AG04449 (cell line): Measurements from ENCODE around the gene AGBL4.

ENCODE experiments used
- CTCF ChIA-PET: fragments of 350-600 bp; formaldehyde crosslinking; extraction: SDS; loops from one replicate; lab custom pipeline; 2021; ENCODE audit warnings: antibody characterized with exemption; lab: Yijun Ruan, JAX
- POLR2A ChIA-PET: fragments of 400-600, 350-600 bp; formaldehyde crosslinking; extraction: SDS; loops from one replicate; lab custom pipeline; 2020; ENCODE audit warnings: antibody characterized with exemption, inconsistent platforms; lab: Yijun Ruan, JAX
- DNase-seq: peaks from one replicate; pipeline ENCODE4 v3.0.0-alpha.2; 2010; ENCODE audit warnings: low read depth, low spot score
- H3K4me3 ChIP-seq: 2 replicates; pipeline ENCODE4 v1.5.1; 2011; ENCODE audit warnings: low read depth, mild to moderate bottlenecking, control low read depth, low read length
- TF ChIP-seq, protein P1 (sequence below): IDR thresholded peaks from one replicate; pipeline ENCODE4 v1.5.1; 2011; ENCODE audit warnings: mild to moderate bottlenecking, moderate library complexity, low read length, control low read depth, inconsistent platforms; ENCODE audit not compliant: insufficient read depth; ENCODE audit errors: missing control alignments

Gene AGBL4

DNA sequence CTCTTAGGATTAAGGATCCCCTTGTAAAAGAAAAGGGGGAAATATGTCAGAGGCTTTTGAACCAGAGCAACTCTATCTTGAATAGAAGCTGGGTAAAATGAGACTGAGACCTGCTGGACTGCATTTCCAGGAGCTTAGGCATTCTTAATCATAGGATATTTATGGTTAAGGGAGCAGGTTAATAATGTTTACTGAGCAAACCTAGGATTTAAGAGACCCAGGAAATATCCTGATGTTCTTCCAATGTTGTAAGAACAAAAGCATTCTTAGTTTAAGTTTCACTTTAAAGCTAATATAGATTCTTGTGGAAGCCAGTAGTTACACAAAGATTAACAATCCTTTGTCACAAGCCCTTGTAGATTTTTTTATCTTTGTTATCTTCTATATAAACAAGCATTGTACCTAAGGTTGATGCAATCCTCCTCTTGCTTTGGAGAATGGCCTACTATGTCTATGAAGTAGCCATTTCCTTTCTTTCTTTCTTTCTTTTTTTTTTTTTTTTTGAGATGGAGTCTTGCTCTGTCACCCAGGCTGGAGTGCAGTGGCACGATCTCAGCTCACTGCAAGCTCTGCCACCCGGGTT, 676.9 kb downstream of the AGBL4 start:
- TF ChIP-seq, protein P1, sequence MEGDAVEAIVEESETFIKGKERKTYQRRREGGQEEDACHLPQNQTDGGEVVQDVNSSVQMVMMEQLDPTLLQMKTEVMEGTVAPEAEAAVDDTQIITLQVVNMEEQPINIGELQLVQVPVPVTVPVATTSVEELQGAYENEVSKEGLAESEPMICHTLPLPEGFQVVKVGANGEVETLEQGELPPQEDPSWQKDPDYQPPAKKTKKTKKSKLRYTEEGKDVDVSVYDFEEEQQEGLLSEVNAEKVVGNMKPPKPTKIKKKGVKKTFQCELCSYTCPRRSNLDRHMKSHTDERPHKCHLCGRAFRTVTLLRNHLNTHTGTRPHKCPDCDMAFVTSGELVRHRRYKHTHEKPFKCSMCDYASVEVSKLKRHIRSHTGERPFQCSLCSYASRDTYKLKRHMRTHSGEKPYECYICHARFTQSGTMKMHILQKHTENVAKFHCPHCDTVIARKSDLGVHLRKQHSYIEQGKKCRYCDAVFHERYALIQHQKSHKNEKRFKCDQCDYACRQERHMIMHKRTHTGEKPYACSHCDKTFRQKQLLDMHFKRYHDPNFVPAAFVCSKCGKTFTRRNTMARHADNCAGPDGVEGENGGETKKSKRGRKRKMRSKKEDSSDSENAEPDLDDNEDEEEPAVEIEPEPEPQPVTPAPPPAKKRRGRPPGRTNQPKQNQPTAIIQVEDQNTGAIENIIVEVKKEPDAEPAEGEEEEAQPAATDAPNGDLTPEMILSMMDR: no peak
- CTCF ChIA-PET: no interaction called here
- DNase-seq: no peak
- H3K4me3 ChIP-seq: no peak overlapping the region
- POLR2A ChIA-PET: no interaction called here

GRCh38 chr1:49340576-49340975, 683.2 kb downstream of the AGBL4 start:
- TF ChIP-seq, protein P1: no peak
- DNase-seq: no peak

GRCh38 chr1:49339043-49339442, 684.7 kb downstream of the AGBL4 start:
- POLR2A ChIA-PET: no interaction called here
- TF ChIP-seq, protein P1: no peak
- DNase-seq: no peak
- CTCF ChIA-PET: no interaction called here
- no peak overlapping the region for H3K4me3 ChIP-seq

More at GRCh38 chr1:49340576-49340975, 683.2 kb downstream of the AGBL4 start:
- ChIA-PET POLR2A (no interaction called here), CTCF (no interaction called here)
- no peak overlapping the region for H3K4me3 ChIP-seq

DNA sequence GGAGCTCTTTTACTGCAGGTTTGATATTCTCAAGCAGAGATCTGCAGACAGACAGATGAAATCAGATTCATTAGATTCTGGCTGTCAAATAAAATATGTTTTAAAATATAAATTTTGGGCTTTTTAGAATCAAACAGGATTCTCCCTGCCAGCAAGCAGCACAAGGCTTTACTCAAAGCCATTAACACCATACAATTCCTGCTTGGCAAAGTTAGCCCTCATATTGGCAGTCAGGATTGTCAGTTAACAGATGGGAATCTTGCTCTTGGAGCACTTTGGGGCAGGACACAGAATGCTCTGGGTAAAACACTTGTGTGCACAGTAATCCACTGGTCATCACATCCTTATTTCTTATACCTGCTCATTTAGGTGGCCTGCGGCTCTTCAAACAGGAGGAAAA, 686.5 kb downstream of the AGBL4 start:
- H3K4me3 ChIP-seq: no peak overlapping the region
- ChIA-PET CTCF (no interaction called here), POLR2A (no interaction called here)
- TF ChIP-seq, protein P1: no peak
- DNase-seq: no peak

GRCh38 chr1:49333906-49334305, 689.8 kb downstream of the AGBL4 start:
- TF ChIP-seq, protein P1: no peak
- ChIA-PET POLR2A (no interaction called here), CTCF (no interaction called here)

DNA sequence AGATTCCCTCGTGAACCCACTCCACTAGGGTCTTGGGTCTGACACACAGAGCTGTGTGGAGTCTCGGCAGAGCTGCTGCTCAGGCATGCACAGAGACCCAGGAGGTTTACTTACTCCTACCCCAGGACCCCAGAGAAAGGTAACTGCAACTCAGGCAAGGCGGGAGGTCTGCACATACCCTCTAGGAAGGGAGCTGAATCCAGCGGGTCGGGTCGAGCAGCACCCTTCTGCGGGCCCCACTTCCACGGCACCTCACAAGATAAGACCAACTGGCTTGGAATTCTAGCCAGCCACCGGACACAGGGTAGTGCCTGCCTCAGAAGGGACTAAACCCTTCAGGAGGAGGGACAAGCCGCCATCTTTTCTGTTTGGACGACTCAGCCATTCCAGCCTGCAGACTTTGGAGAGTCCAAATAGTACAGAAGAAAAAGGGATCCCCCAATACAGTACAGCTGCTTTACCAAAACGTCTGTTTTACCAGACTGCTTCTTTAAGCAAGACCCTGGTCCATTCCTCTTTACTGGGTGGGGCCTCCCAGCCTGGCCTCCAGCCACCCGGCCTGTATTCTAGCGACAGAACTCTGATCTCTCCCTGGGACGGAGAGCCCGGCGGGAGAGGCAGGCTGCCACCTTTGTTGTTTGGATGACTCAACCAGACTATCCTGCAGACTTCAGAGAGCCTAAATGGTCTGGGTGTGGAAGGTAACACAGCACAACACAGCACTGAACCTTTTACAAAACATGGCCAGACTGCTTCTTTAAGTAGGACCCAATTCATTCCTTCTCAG, 692.5 kb downstream of the AGBL4 start:
- ChIA-PET CTCF (no interaction called here), POLR2A (no interaction called here)
- no peak overlapping the region for H3K4me3 ChIP-seq
- TF ChIP-seq, protein P1: no peak
- no peak for DNase-seq

More at GRCh38 chr1:49333906-49334305, 689.8 kb downstream of the AGBL4 start:
- H3K4me3 ChIP-seq: no peak overlapping the region
- no peak for DNase-seq
